NCI-H2196 treated with DMSO at 0.1 percent for 48 hours (cell line): ENCODE measurements around the gene LUC7L3.
"Not testable (repeated sequence)": the region's sequence is repeated elsewhere in the genome, so short reads cannot be mapped to it uniquely, and the experiment has no call there.

Source experiments
- DNase-seq: peaks from one replicate; lab custom pipeline; 2025; ENCODE audit not compliant: unreplicated experiment; lab: John Stamatoyannopoulos, UW

LUC7L3 gene

GRCh38 chr17:50781167-50781566 lies 61.8 kb downstream of the LUC7L3 start:
- no peak for DNase-seq

- peak; percentile 70 for DNase-seq
Observed at GRCh38 chr17:50783193-50783660, 63.8 kb downstream of the LUC7L3 start.

GRCh38 chr17:50783905-50784304 lies 64.5 kb downstream of the LUC7L3 start:
- no peak for DNase-seq

GRCh38 chr17:50785126-50785525 lies 65.7 kb downstream of the LUC7L3 start:
- no peak for DNase-seq

DNA sequence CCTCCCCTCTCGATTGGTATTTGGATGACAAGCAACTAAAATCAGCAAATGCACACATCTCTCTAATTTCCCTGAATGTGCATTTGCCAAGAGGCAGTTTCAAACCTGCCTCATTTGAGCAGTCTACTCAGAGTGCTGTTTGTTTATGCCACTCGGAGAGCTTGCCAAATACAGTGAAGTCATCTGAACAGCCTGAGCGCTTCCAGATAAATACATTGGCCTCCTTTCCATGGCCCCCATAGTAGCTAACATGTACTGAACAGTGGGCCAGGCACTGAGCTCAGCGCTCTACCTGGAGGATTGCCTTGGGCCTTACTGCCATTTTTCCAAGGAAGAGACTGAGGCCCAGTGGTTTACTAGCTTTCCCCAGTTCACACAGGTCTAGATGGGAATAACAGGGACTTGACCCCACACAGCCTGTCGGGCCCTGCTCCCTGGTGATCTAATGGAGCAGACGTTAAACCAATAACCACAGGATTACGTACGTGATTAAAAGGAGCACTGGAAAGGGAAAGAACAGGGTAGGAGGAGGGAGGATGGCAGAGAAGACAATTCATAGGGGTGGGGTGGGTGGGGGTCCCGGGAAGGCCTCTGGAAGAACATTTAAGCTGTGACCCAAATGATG lies 66.7 kb downstream of the LUC7L3 start:
- peak; percentile 35 for DNase-seq

GRCh38 chr17:50787106-50787505 lies 67.7 kb downstream of the LUC7L3 start:
- DNase-seq = no peak

DNA sequence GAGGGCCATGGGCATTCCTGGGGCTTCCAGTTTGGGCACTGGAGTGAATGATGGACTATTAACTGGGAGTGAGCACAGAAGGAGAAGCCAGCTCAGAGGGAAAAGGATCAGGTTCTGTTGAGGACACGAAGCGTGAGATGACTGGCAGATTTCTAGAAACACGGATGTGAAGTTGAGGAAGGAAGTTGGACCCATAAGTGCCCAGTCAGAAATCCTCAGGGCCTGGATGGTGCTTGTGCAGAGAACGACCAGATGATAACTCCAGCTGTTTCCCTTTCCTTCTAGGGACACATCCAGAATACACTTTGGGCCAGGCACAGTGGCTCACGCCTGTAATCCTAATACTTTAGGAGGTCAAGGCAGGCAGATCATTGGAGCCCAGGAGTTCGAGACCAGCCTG lies 71.2 kb downstream of the LUC7L3 start:
- DNase-seq = no peak

DNA sequence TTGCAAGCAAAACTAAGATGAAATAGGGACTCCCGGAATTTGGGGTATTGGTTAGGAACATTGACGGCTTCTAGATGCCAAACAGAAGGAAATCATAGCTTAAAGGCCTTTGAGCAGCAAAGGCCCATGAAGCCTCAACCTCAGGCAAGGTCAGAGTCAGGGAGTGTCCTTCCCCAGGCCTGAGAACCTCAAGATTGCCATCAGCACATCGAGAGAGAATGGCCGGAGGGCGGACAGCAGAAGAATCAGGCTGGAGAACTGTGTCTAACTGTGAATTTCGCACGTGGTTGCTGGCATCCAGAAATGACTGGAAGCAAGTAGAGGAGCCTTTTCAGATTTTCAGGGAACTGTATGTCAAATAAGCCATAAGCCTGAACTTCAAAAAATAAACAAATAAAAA lies 72.7 kb downstream of the LUC7L3 start:
- DNase-seq = no peak

- DNase-seq = no peak
Observed at GRCh38 chr17:50793007-50793406, 73.6 kb downstream of the LUC7L3 start.

GRCh38 chr17:50794361-50794760 lies 75.0 kb downstream of the LUC7L3 start:
- no peak for DNase-seq

- DNase-seq = no peak
Observed at GRCh38 chr17:50797135-50797810, 77.9 kb downstream of the LUC7L3 start.

DNA sequence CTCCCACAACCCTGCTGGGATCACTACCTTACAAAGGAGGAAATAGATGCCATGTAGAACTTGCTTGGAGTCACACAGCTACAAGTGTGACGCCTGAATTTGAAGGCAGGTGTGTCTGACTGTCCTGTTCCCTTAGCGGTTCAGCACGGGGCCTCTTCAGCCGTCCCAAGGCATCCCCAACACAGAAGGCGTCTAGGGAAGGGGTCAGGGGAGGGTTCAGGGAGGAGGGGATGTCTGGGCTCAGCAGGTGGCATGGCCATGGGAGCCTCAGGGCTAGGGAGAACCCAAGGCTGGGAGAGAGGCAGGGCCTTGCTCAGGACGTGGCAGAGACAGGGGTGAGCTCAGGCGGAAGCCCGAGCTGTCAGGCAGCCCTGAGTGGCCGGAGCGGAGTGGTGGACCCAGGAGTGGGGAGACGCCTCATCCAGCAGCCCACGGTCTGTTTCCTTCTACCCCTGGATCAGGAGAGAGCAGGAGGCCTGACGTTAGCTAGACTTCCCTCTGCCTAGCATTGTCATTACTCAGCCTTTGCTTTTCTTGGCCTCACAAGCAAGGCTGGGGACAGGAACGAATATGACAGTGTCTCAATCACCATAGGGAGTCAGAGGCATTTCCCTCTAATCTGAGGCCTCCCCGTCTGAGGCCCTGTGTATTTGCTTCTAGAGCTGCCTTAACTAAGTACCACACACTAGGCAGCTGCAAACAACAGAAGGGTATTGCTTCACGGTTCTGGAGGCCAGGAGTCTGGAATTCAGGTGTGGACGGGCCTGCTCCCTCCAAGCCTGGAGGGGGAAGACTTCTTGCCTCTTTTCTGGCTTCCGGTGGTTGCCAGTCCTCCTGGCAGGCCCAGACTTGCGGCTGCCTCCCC lies 79.3 kb downstream of the LUC7L3 start:
- no peak for DNase-seq

- DNase-seq = no peak
Observed at GRCh38 chr17:50799582-50799981, 80.2 kb downstream of the LUC7L3 start.

GRCh38 chr17:50800196-50800700 lies 80.8 kb downstream of the LUC7L3 start:
- no peak for DNase-seq

DNA sequence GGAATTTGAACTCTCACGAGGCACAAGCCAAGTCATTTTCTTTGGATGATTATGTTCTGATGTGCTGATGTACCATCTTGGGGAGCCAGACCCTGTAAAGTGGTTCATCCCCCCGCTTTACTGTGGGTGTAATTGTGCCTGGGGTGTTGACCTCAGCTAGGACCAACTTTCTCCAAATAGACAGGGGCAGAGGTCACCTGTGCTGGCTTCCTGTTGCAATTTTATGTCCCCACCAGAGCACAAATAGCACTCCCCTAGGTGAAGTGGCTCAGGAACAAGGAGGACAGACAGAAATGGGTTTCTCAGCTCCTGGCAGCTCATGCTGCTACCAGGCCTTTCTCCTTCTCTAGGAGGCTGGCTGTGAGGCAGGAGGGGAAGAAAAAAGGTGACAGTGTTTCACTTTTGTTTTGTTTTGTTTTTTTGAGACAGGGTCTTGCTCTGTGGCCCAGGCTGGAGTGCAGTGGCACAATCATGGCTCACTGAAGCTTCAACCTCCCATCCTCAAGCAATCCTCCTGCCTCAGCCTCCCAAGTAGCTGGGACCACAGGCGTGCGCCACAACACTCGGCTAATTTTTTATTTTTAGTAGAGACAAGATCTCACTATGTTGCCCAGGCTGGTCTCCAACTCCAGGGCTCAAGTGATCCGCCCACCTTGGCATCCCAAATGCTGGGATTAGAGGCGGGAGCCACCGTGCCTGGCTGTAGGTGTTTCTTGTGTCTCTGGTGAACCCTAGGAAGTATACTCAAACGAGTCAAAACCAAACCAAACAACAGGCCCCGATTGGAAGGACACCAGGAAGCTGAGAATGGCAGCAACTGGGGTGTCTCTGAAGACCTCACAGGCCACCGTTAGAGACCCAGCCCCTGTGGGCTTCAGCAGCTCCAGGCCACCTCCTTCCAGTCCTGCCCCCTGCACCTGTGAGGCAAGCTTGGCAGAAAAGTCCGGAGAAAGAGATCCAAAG lies 83.5 kb downstream of the LUC7L3 start:
- no peak for DNase-seq

DNA sequence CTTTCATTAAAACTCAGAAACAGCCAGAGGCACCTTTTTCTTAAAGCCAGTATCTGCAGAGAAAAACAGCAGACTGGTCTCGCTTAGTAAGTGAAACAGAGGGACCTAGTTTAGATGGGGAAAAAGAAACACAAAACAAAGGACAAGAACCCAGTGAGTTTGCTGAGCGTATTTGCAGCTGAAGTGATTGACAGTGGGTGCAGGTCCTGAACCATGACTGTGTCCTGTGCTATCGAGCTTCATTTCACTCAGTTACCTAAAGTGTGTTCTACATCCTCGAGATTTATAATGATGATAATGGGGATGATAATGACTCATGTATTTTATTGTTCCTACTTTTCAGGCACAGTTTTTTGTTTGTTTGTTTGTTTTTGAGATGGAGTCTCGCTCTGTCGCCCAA lies 84.3 kb downstream of the LUC7L3 start:
- DNase-seq = no peak

DNA sequence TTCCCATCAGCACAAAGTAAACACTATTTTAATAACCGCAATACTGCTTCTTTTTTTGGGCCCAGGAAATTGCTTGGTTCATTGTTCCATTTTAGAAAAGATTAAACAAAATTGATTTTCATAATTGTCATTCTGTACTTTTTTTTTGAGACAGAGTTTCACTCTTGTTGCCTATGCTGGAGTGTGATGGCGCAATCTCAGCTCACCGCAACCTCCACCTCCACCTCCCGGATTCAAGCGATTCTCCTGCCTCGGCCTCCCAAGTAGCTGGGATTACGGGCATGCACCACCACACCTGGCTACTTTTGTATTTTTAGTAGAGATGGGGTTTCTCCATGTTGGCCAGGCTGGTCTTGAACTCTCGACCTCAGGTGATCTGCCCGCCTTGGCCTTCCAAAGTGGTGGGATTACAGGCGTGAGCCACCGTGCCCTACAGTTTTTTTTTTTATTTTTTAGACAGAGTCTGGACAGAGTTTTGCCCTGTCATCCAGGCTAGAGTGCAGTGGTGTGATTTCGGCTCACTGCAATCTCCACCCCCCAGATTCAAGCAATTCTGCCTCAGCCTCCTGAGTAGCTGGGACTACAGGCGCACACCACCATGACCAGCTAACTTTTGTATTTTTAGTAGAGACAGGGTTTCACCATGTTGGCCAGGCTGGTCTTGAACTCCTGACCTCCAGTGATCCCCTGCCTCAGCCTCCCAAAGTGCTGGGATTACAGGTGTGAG lies 85.5 kb downstream of the LUC7L3 start:
- DNase-seq = not testable (repeated sequence)

DNA sequence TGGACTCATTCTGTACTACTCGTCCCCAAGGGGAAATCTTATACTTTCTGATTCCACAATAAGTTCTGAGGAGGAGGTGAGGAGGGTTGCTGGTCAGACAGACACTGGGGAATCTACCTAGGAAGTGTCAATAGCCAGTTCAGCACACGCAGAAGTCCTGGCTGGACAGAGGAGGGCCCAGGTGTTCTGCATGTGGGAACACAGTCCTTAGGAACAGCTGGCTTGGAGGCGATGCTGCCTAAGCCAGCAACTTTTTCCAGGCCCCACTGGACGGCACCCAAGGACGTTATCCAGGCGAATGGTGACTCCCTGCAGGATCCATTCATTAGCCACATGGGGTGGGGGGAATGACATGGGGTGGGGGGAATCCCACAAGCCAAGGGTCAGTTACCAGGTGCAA lies 86.1 kb downstream of the LUC7L3 start:
- no peak for DNase-seq
